ENCODE results near the gene ALG12. TPM values are rescaled to one million over a fixed set of nuclear protein-coding genes. Genes with fewer than 3 reads are reported as not detected.
A peak's percentile ranks its signal among the peaks of the same experiment; 100 is the strongest.

Gene ALG12
- total RNA-seq, 1 donor from 2014 or later: 9.9 TPM

- no peak overlapping the region for H3K4me3 ChIP-seq (ENCODE audit: low read length in 3 of 3)
- no peak overlapping the region for H3K27ac ChIP-seq (ENCODE audit: low read depth, low read length)
These were observed 25.2 kb downstream of the ALG12 start for GRCh38 chr22:49893025-49893424.

GRCh38 chr22:49892226-49892899 lies 25.9 kb downstream of the ALG12 start:
- peak overlapping the region; percentile 5 for H3K27ac ChIP-seq (ENCODE audit: low read depth, low read length)
- H3K27me3 ChIP-seq (ENCODE audit: control insufficient read depth in 3 of 3, insufficient read depth in 3 of 3, low read length in 3 of 3): no peaks in the 10 kb centered on the region
- peaks cover 7 to 12% (median 9%) of the 10 kb centered on the region in 3 donors for H3K4me1 ChIP-seq (ENCODE audit: control insufficient read depth in 3 of 3, insufficient read depth in 3 of 3, low read length in 3 of 3)

More at GRCh38 chr22:49893025-49893424, 25.2 kb downstream of the ALG12 start:
- H3K27me3 ChIP-seq (ENCODE audit: control insufficient read depth in 3 of 3, insufficient read depth in 3 of 3, low read length in 3 of 3): no peaks in the 10 kb centered on the region
- peaks cover 7 to 12% (median 9%) of the 10 kb centered on the region in 3 donors for H3K4me1 ChIP-seq (ENCODE audit: control insufficient read depth in 3 of 3, insufficient read depth in 3 of 3, low read length in 3 of 3)
- H3K9me3 ChIP-seq (ENCODE audit: control insufficient read depth in 3 of 3, low read length in 3 of 3): peaks cover 0 to 4% (median 0%) of the 10 kb centered on the region in 3 donors
- no peak overlapping the region for H3K9ac ChIP-seq (ENCODE audit: low read depth in 1 of 3, low read length in 3 of 3)
- H3K36me3 ChIP-seq (ENCODE audit: control insufficient read depth in 3 of 3, insufficient read depth in 3 of 3, low read length in 3 of 3): peaks cover 0 to 5% (median 2%) of the 10 kb centered on the region in 3 donors

GRCh38 chr22:49889071-49889470 lies 29.2 kb downstream of the ALG12 start:
- Histone ChIP-seq H3K4me1 (ENCODE audit: control insufficient read depth in 3 of 3, insufficient read depth in 3 of 3, low read length in 3 of 3) (peaks cover 7 to 12% (median 9%) of the 10 kb centered on the region in 3 donors), H3K9me3 (ENCODE audit: control insufficient read depth in 3 of 3, low read length in 3 of 3) (peaks cover 0 to 2% (median 0%) of the 10 kb centered on the region in 3 donors), H3K9ac (ENCODE audit: low read depth in 1 of 3, low read length in 3 of 3) (no peak overlapping the region), H3K36me3 (ENCODE audit: control insufficient read depth in 3 of 3, insufficient read depth in 3 of 3, low read length in 3 of 3) (peaks cover 20 to 26% (median 23%) of the 10 kb centered on the region in 3 donors), H3K27ac (ENCODE audit: low read depth, low read length) (no peak overlapping the region), H3K4me3 (ENCODE audit: low read length in 3 of 3) (no peak overlapping the region), H3K27me3 (ENCODE audit: control insufficient read depth in 3 of 3, insufficient read depth in 3 of 3, low read length in 3 of 3) (no peaks in the 10 kb centered on the region)

More at GRCh38 chr22:49892226-49892899, 25.9 kb downstream of the ALG12 start:
- Histone ChIP-seq H3K36me3 (ENCODE audit: control insufficient read depth in 3 of 3, insufficient read depth in 3 of 3, low read length in 3 of 3) (peaks cover 0 to 5% (median 2%) of the 10 kb centered on the region in 3 donors), H3K4me3 (ENCODE audit: low read length in 3 of 3) (no peak overlapping the region), H3K9ac (ENCODE audit: low read depth in 1 of 3, low read length in 3 of 3) (no peak overlapping the region), H3K9me3 (ENCODE audit: control insufficient read depth in 3 of 3, low read length in 3 of 3) (peaks cover 0 to 4% (median 0%) of the 10 kb centered on the region in 3 donors)

- Histone ChIP-seq H3K4me3 (ENCODE audit: low read length in 3 of 3) (no peak overlapping the region), H3K9me3 (ENCODE audit: control insufficient read depth in 3 of 3, low read length in 3 of 3) (peaks cover 0 to 2% (median 0%) of the 10 kb centered on the region in 3 donors), H3K27ac (ENCODE audit: low read depth, low read length) (no peak overlapping the region), H3K27me3 (ENCODE audit: control insufficient read depth in 3 of 3, insufficient read depth in 3 of 3, low read length in 3 of 3) (no peaks in the 10 kb centered on the region), H3K36me3 (ENCODE audit: control insufficient read depth in 3 of 3, insufficient read depth in 3 of 3, low read length in 3 of 3) (peaks cover 20 to 30% (median 29%) of the 10 kb centered on the region in 3 donors), H3K9ac (ENCODE audit: low read depth in 1 of 3, low read length in 3 of 3) (no peak overlapping the region), H3K4me1 (ENCODE audit: control insufficient read depth in 3 of 3, insufficient read depth in 3 of 3, low read length in 3 of 3) (peaks cover 3 to 7% (median 5%) of the 10 kb centered on the region in 3 donors)
These were observed 30.5 kb downstream of the ALG12 start for GRCh38 chr22:49887702-49888101.

GRCh38 chr22:49887064-49887451 lies 31.2 kb downstream of the ALG12 start:
- Histone ChIP-seq H3K9me3 (ENCODE audit: control insufficient read depth in 3 of 3, low read length in 3 of 3) (peaks cover 0 to 2% (median 0%) of the 10 kb centered on the region in 3 donors), H3K36me3 (ENCODE audit: control insufficient read depth in 3 of 3, insufficient read depth in 3 of 3, low read length in 3 of 3) (peaks cover 20 to 30% (median 28%) of the 10 kb centered on the region in 3 donors), H3K4me3 (ENCODE audit: low read length in 3 of 3) (no peak overlapping the region), H3K27ac (ENCODE audit: low read depth, low read length) (no peak overlapping the region), H3K4me1 (ENCODE audit: control insufficient read depth in 3 of 3, insufficient read depth in 3 of 3, low read length in 3 of 3) (peaks cover 0 to under 1% (median 0%) of the 10 kb centered on the region in 3 donors), H3K9ac (ENCODE audit: low read depth in 1 of 3, low read length in 3 of 3) (no peak overlapping the region), H3K27me3 (ENCODE audit: control insufficient read depth in 3 of 3, insufficient read depth in 3 of 3, low read length in 3 of 3) (no peaks in the 10 kb centered on the region)

GRCh38 chr22:49886346-49887063 lies 31.7 kb downstream of the ALG12 start:
- Histone ChIP-seq H3K27ac (ENCODE audit: low read depth, low read length) (no peak overlapping the region), H3K36me3 (ENCODE audit: control insufficient read depth in 3 of 3, insufficient read depth in 3 of 3, low read length in 3 of 3) (peaks cover 20 to 30% (median 28%) of the 10 kb centered on the region in 3 donors), H3K9ac (ENCODE audit: low read depth in 1 of 3, low read length in 3 of 3) (no peak overlapping the region), H3K4me1 (ENCODE audit: control insufficient read depth in 3 of 3, insufficient read depth in 3 of 3, low read length in 3 of 3) (no peaks in the 10 kb centered on the region), H3K4me3 (ENCODE audit: low read length in 3 of 3) (no peak overlapping the region), H3K27me3 (ENCODE audit: control insufficient read depth in 3 of 3, insufficient read depth in 3 of 3, low read length in 3 of 3) (no peaks in the 10 kb centered on the region), H3K9me3 (ENCODE audit: control insufficient read depth in 3 of 3, low read length in 3 of 3) (peaks cover 0 to 2% (median 0%) of the 10 kb centered on the region in 3 donors)

GRCh38 chr22:49885881-49886280 lies 32.4 kb downstream of the ALG12 start:
- Histone ChIP-seq H3K27me3 (ENCODE audit: control insufficient read depth in 3 of 3, insufficient read depth in 3 of 3, low read length in 3 of 3) (no peaks in the 10 kb centered on the region), H3K9me3 (ENCODE audit: control insufficient read depth in 3 of 3, low read length in 3 of 3) (no peaks in the 10 kb centered on the region), H3K27ac (ENCODE audit: low read depth, low read length) (no peak overlapping the region), H3K4me1 (ENCODE audit: control insufficient read depth in 3 of 3, insufficient read depth in 3 of 3, low read length in 3 of 3) (no peaks in the 10 kb centered on the region), H3K9ac (ENCODE audit: low read depth in 1 of 3, low read length in 3 of 3) (no peak overlapping the region), H3K36me3 (ENCODE audit: control insufficient read depth in 3 of 3, insufficient read depth in 3 of 3, low read length in 3 of 3) (peaks cover 20 to 30% (median 28%) of the 10 kb centered on the region in 3 donors), H3K4me3 (ENCODE audit: low read length in 3 of 3) (no peak overlapping the region)

- H3K27ac ChIP-seq (ENCODE audit: low read depth, low read length): no peak overlapping the region
- H3K9me3 ChIP-seq (ENCODE audit: control insufficient read depth in 3 of 3, low read length in 3 of 3): no peaks in the 10 kb centered on the region
- no peaks in the 10 kb centered on the region for H3K4me1 ChIP-seq (ENCODE audit: control insufficient read depth in 3 of 3, insufficient read depth in 3 of 3, low read length in 3 of 3)
- H3K9ac ChIP-seq (ENCODE audit: low read depth in 1 of 3, low read length in 3 of 3): no peak overlapping the region
- peaks cover 20 to 30% (median 28%) of the 10 kb centered on the region in 3 donors for H3K36me3 ChIP-seq (ENCODE audit: control insufficient read depth in 3 of 3, insufficient read depth in 3 of 3, low read length in 3 of 3)
- no peaks in the 10 kb centered on the region for H3K27me3 ChIP-seq (ENCODE audit: control insufficient read depth in 3 of 3, insufficient read depth in 3 of 3, low read length in 3 of 3)
- no peak overlapping the region for H3K4me3 ChIP-seq (ENCODE audit: low read length in 3 of 3)
These were observed 33.0 kb downstream of the ALG12 start for GRCh38 chr22:49885281-49885680.

- Histone ChIP-seq H3K4me1 (ENCODE audit: control insufficient read depth in 3 of 3, insufficient read depth in 3 of 3, low read length in 3 of 3) (no peaks in the 10 kb centered on the region), H3K9me3 (ENCODE audit: control insufficient read depth in 3 of 3, low read length in 3 of 3) (no peaks in the 10 kb centered on the region), H3K27me3 (ENCODE audit: control insufficient read depth in 3 of 3, insufficient read depth in 3 of 3, low read length in 3 of 3) (no peaks in the 10 kb centered on the region), H3K9ac (ENCODE audit: low read depth in 1 of 3, low read length in 3 of 3) (no peak overlapping the region), H3K27ac (ENCODE audit: low read depth, low read length) (no peak overlapping the region), H3K36me3 (ENCODE audit: control insufficient read depth in 3 of 3, insufficient read depth in 3 of 3, low read length in 3 of 3) (peaks cover 20 to 30% (median 28%) of the 10 kb centered on the region in 3 donors), H3K4me3 (ENCODE audit: low read length in 3 of 3) (no peak overlapping the region)
These were observed 33.6 kb downstream of the ALG12 start for GRCh38 chr22:49884503-49885260.
